Stimulated activated CD8-positive, alpha-beta memory T cell treated with anti-CD3 and anti-CD28 coated beads, Interleukin-7, amount 100 ng/mL, for 1 hour (primary cell): ENCODE data around the gene DNAAF2.
"Not testable (repeated sequence)": the region's sequence is repeated elsewhere in the genome, so short reads cannot be mapped to it uniquely, and the experiment has no call there.

ENCODE experiments used
- DNase-seq, 2 donors: peaks; one replicate each; pipeline ENCODE4 v3.0.0-alpha.2; 2020; ENCODE audit warnings: low read depth in 2 of 2

The DNAAF2 gene

DNA sequence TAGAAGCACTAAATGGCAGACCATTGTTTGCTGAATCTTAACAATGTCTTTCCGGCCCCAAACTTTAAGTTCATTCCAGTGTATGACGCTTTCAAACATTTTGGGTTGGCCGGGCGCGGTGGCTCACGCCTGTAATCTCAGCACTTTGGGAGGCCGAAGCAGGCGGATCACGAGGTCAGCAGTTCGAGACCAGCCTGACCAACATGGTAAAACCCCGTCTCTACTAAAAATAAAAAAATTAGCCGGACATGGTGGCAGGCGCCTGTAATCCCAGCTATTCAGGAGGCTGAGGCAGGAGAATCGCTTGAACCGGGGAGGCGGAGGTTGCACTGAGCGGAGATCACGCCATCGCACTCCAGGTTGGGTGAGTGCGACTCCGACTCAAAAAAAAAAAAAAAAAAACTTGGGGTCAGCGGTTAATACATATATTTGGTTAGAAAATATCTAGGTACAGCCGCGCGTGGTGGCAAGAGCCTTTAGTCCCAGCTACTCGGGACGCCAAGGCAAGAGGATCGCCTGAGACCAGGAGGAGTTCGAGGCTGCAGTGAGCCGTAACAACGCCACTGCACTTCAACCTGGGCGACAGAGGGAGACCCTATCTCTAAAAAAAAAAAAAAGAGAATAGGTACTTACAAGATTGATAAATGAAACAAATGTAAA, 49.9 kb downstream of the DNAAF2 start:
- DNase-seq = not testable (repeated sequence)

DNA sequence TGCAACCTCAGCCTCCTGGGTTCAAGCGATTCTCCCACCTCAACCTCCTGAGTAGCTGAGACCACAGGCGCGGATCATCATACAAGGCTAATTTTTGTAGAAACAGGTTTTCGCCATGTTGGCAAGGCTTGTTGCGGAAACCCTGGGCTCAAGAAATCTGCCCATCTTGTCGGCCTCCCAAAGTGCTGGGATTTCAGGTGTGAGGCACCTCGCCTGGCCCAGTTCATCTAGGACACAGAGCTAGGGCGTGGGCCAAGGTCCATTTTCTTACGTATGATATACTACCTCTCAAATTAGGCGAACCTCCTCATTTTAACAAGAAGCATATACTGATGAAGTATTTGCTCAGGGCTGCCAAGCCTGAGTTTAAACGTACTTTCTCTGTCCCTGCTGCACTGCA, 51.0 kb downstream of the DNAAF2 start:
- DNase-seq = no peak

DNA sequence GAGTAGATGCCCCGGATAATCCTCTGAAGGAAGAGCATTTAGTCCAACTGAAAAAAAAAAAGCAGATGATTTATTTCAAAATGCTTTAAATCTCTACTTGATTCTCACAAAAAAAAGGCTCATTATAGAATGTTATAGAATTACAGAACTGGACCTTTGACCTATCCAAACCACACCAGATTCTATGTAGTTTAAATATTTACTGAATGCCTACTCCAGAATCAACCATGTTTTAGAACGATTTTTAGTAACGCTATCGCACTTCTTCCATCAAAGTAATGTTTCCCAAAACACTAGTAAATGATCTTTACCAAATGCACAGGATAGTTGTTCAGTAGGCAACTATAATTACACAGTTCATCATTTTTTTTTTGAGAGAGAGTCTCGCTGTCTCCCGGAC, 51.4 kb downstream of the DNAAF2 start:
- DNase-seq = no peak

GRCh38 chr14:49582113-49582977, 52.7 kb downstream of the DNAAF2 start:
- DNase-seq = no peak

DNA sequence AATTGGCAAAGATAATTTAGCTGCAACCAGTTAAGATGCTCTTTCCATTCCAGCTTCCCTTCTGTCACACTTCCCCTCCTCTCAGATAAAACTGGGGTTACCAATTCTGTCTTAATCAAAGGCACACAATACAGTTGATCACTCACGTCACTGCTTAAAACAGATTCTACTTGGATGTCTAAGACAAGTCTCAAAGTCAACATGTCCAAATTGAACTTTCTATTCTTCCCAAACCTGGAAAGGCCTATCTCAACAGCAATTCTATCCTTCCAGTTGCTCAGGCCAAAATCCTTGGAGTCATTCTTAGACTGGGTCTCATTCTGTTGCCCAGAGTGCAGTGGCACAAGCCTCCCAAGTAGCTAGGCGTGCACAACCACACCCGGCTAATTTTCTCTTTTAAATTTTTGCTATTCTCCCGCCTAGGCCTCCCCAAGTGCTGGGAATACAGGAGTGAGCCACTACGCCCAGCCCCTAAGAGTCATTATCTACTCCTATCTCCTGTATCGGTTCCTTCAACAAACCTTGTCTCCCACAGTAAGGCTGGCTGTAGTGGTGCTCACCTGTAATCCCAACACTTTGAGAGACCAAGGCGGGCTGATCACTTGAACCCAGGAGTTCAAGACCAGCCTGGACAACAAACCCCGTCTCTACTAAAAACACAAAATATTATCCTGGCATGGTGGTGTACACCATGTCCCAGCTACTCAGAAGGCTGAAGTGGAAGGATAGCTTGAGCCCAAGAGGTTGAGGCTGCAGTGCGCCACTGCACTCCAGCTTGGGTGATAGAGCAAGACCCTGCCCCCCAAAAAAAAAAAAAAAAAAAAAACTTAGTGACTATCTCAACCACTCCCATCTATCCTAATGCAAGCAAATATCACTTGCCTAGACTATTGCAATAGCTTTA, 53.6 kb downstream of the DNAAF2 start:
- DNase-seq = no peak

- DNase-seq = no peak
These were observed 55.2 kb downstream of the DNAAF2 start for GRCh38 chr14:49579841-49580240.

GRCh38 chr14:49578141-49578540, 56.9 kb downstream of the DNAAF2 start:
- no peak for DNase-seq
